Neural cell (in vitro differentiated cells): ENCODE measurements around the gene GZF1. TPM values are rescaled to one million over a fixed set of nuclear protein-coding genes. Genes with fewer than 3 reads are reported as not detected.

Experiments
- H2AFZ ChIP-seq: fragments of 200-600, 300-800 bp; sonication (generic), shearing (Covaris generic); 2 replicates; pipeline ENCODE4 v1.6.0; 2014; ENCODE audit warnings: low read depth, mild to moderate bottlenecking, antibody characterized with exemption, low read length, moderate library complexity
- H3F3A ChIP-seq: fragments of 200-600 bp; shearing (Covaris generic); 2 replicates; pipeline ENCODE4 v1.6.1; 2016; ENCODE audit warnings: mild to moderate bottlenecking, moderate library complexity, mixed read lengths, antibody characterized with exemption, low read length; ENCODE audit not compliant: insufficient read depth, poor library complexity, severe bottlenecking
- H3K27ac ChIP-seq: fragments of 200-600, 300-800 bp; sonication (generic), shearing (Covaris generic); 2 replicates; pipeline ENCODE4 v1.5.1; 2014; ENCODE audit warnings: mild to moderate bottlenecking, low read length, moderate library complexity
- H3K27me3 ChIP-seq: fragments of 300-800, 200-600 bp; sonication (generic), shearing (Covaris generic); 2 replicates; pipeline ENCODE4 v1.6.0; 2014; ENCODE audit warnings: mild to moderate bottlenecking, low read depth, low read length, moderate library complexity; ENCODE audit not compliant: insufficient read depth
- H3K36me3 ChIP-seq: fragments of 300-800, 200-600 bp; sonication (generic), shearing (Covaris generic); 2 replicates; pipeline ENCODE4 v1.5.1; 2014; ENCODE audit warnings: mild to moderate bottlenecking, antibody characterized with exemption, low read length, moderate library complexity; ENCODE audit not compliant: insufficient read depth
- H3K4me2 ChIP-seq: fragments of 300-800, 200-600 bp; sonication (generic), shearing (Covaris generic); 2 replicates; pipeline ENCODE4 v1.6.0; 2014; ENCODE audit warnings: mild to moderate bottlenecking, low read length
- H3K4me3 ChIP-seq: fragments of 300-800, 200-600 bp; sonication (generic), shearing (Covaris generic); 2 replicates; pipeline ENCODE4 v1.5.1; 2014; ENCODE audit warnings: mild to moderate bottlenecking, low read length, moderate library complexity
- H3K79me2 ChIP-seq: fragments of 200-600 bp; shearing (Covaris generic); replicated peaks from 2 replicates; pipeline ENCODE4 v1.6.0; 2014; ENCODE audit warnings: mild to moderate bottlenecking, low read length, moderate library complexity; ENCODE audit not compliant: insufficient read depth
- H3K9ac ChIP-seq: fragments of 300-800, 200-600 bp; sonication (generic), shearing (Covaris generic); 2 replicates; pipeline ENCODE4 v1.6.1; 2016; ENCODE audit warnings: mild to moderate bottlenecking, low read length, mixed read lengths
- H3K9me2 ChIP-seq: fragments of 200-600 bp; shearing (Covaris generic); 2 replicates; pipeline ENCODE4 v1.6.1; 2016; ENCODE audit warnings: mild to moderate bottlenecking, low read length, mixed read lengths; ENCODE audit not compliant: insufficient read depth
- H3K9me3 ChIP-seq: fragments of 200-600, 300-800 bp; sonication (generic), shearing (Covaris generic); 2 replicates; pipeline ENCODE4 v1.6.1; 2016; ENCODE audit warnings: mild to moderate bottlenecking, mixed run types, low read length, moderate library complexity, mixed read lengths
- H4K20me1 ChIP-seq: fragments of 200-600 bp; shearing (Covaris generic); 2 replicates; pipeline ENCODE4 v1.6.1; 2016; ENCODE audit warnings: mild to moderate bottlenecking, mixed run types; ENCODE audit not compliant: insufficient read depth
- CTCF ChIP-seq: fragments of 450-650 bp; IDR thresholded peaks from 2 replicates; pipeline ENCODE4 v1.5.1; 2014; ENCODE audit warnings: antibody characterized with exemption, mild to moderate bottlenecking, moderate library complexity; ENCODE audit not compliant: poor library complexity, severe bottlenecking
- EP300 ChIP-seq: fragments of 450-650 bp; conservative IDR thresholded peaks from 2 replicates; pipeline ENCODE4 v1.6.1; 2014; ENCODE audit warnings: antibody characterized with exemption, mild to moderate bottlenecking, moderate library complexity; ENCODE audit not compliant: poor library complexity, severe bottlenecking
- EZH2 ChIP-seq: fragments of 200-600, 300-800 bp; shearing (Covaris generic), sonication (generic); IDR thresholded peaks from 2 replicates; pipeline ENCODE4 v1.6.1; 2014; ENCODE audit warnings: antibody characterized with exemption, low read length, borderline replicate concordance, mild to moderate bottlenecking; ENCODE audit not compliant: insufficient read depth, poor library complexity, severe bottlenecking
- MXI1 ChIP-seq: fragments of 450-650 bp; conservative IDR thresholded peaks from 2 replicates; pipeline ENCODE4 v1.6.1; 2014; ENCODE audit warnings: antibody characterized with exemption, mild to moderate bottlenecking; ENCODE audit not compliant: poor library complexity, severe bottlenecking
- RAD21 ChIP-seq: fragments of 450-650 bp; conservative IDR thresholded peaks from 2 replicates; pipeline ENCODE4 v1.6.1; 2014; ENCODE audit warnings: antibody characterized with exemption, mild to moderate bottlenecking, moderate library complexity
- REST ChIP-seq: IDR thresholded peaks from 2 replicates; pipeline ENCODE4 v1.6.1; 2012; ENCODE audit warnings: borderline replicate concordance
- SMC3 ChIP-seq: fragments of 450-650 bp; conservative IDR thresholded peaks from 2 replicates; pipeline ENCODE4 v1.6.1; 2014; ENCODE audit warnings: antibody characterized with exemption, mild to moderate bottlenecking, moderate library complexity; ENCODE audit not compliant: poor library complexity
- TAF1 ChIP-seq: IDR thresholded peaks from 2 replicates; pipeline ENCODE4 v1.6.1; 2012; ENCODE audit warnings: low read depth
- polyA plus RNA-seq: library from polyadenylated mRNA; depleted of rRNA; stranded (reverse); fragments of >200 nt; gene quantifications from 2 replicates; pipeline ENCODE4 v1.2.3, GENCODE V29; 2014

GZF1 gene
- polyA plus RNA-seq, 1 donor from 2014 or later: 13.8 TPM

- H3K36me3 ChIP-seq: no peaks in the 10 kb centered on the region
- H3K9me2 ChIP-seq: no peaks in the 10 kb centered on the region
- H3K79me2 ChIP-seq: no peaks in the 10 kb centered on the region
- H3K4me3 ChIP-seq: no peak overlapping the region
- TF ChIP-seq EZH2 (no peak), TAF1 (no peak), EP300 (no peak), RAD21 (no peak), REST (no peak), MXI1 (no peak)
- H3K4me2 ChIP-seq: no peak overlapping the region
- no peaks in the 10 kb centered on the region for H3F3A ChIP-seq
- no peaks in the 10 kb centered on the region for H3K9me3 ChIP-seq
- no peaks in the 10 kb centered on the region for H3K27me3 ChIP-seq
- H2AFZ ChIP-seq: no peak overlapping the region
- H4K20me1 ChIP-seq: no peaks in the 10 kb centered on the region
- H3K27ac ChIP-seq: no peak overlapping the region
- no peak overlapping the region for H3K9ac ChIP-seq
Observed at GRCh38 chr20:23316626-23317025, 45.4 kb upstream of the GZF1 start.

- Histone ChIP-seq H3K27me3 (no peaks in the 10 kb centered on the region), H3K79me2 (no peaks in the 10 kb centered on the region), H3K9me2 (no peaks in the 10 kb centered on the region), H3K4me3 (no peak overlapping the region), H3K27ac (no peak overlapping the region), H3K9ac (no peak overlapping the region), H3K36me3 (no peaks in the 10 kb centered on the region), H3K9me3 (no peaks in the 10 kb centered on the region), H3F3A (no peaks in the 10 kb centered on the region), H2AFZ (no peak overlapping the region), H4K20me1 (no peaks in the 10 kb centered on the region), H3K4me2 (no peak overlapping the region)
- TF ChIP-seq REST (no peak), SMC3 (no peak), TAF1 (no peak)
Observed at GRCh38 chr20:23317081-23317480, 44.9 kb upstream of the GZF1 start.

GRCh38 chr20:23318347-23318746, 43.6 kb upstream of the GZF1 start:
- TF ChIP-seq EZH2: no peak
- TF ChIP-seq MXI1: no peak
- TF ChIP-seq CTCF: no peak
- no peak for TF ChIP-seq REST
- TF ChIP-seq RAD21: no peak
- TF ChIP-seq EP300: no peak
- Histone ChIP-seq H2AFZ (no peak overlapping the region), H3K4me2 (no peak overlapping the region), H3K9ac (no peak overlapping the region), H3K27me3 (no peaks in the 10 kb centered on the region), H3K4me3 (no peak overlapping the region), H3K9me3 (no peaks in the 10 kb centered on the region), H3F3A (no peaks in the 10 kb centered on the region), H3K79me2 (no peaks in the 10 kb centered on the region), H3K27ac (no peak overlapping the region), H3K36me3 (no peaks in the 10 kb centered on the region), H3K9me2 (no peaks in the 10 kb centered on the region), H4K20me1 (no peaks in the 10 kb centered on the region)
